Esophagus muscularis mucosa (tissue), 4 donors: ENCODE results near the gene XPNPEP2. TPM values are rescaled to one million over a fixed set of nuclear protein-coding genes. Genes with fewer than 3 reads are reported as not detected.

Experiments
- DNase-seq: peaks from one replicate; pipeline ENCODE4 v3.0.0-alpha.2; 2017; ENCODE audit errors: extremely low spot score
- H3K27ac ChIP-seq, 4 donors: fragments of 200-600 bp; sonication (generic); replicated peaks in 1 of 4; 1 replicate in 3 of 4; 2 replicates in 1 of 4; pipeline ENCODE4 v1.5.1; 2016 to 2019; ENCODE audit warnings: mild to moderate bottlenecking in 1 of 4
- H3K27me3 ChIP-seq, 4 donors: fragments of 200-600 bp; sonication (generic); one replicate each; pipeline versions ENCODE4 v1.5.1 to v1.6.0; 2016 to 2019
- H3K36me3 ChIP-seq, 4 donors: fragments of 200-600 bp; sonication (generic); one replicate each; pipeline ENCODE4 v1.5.1; 2016 to 2019
- H3K4me1 ChIP-seq, 4 donors: fragments of 200-600 bp; sonication (generic); one replicate each; pipeline ENCODE4 v1.5.1; 2016 to 2019
- H3K4me3 ChIP-seq, 4 donors: fragments of 200-600 bp; sonication (generic); 1 replicate in 2 of 4; 2 replicates in 2 of 4; pipeline ENCODE4 v1.5.1; 2016 to 2019; ENCODE audit warnings: mild to moderate bottlenecking in 4 of 4, moderate library complexity in 1 of 4
- H3K9me3 ChIP-seq, 4 donors: fragments of 200-600 bp; sonication (generic); 1 replicate in 3 of 4; 2 replicates in 1 of 4; pipeline ENCODE4 v1.5.1; 2016 to 2019
- CTCF ChIP-seq, 3 experiments: fragments of 200-600 bp in 2 of 3; fragments of 450-650 bp in 1 of 3; sonication (generic) in 2 of 3; IDR thresholded peaks; one replicate each; pipeline ENCODE4 v1.5.1; 2017 to 2019; ENCODE audit warnings: antibody characterized with exemption in 3 of 3, mild to moderate bottlenecking in 2 of 3, moderate library complexity in 1 of 3
- EP300 ChIP-seq: sonication (generic); formaldehyde crosslinking; IDR thresholded peaks from one replicate; pipeline ENCODE4 v1.6.1; 2017; ENCODE audit warnings: antibody characterized with exemption
- POLR2A ChIP-seq: fragments of 450-650 bp; IDR thresholded peaks from one replicate; pipeline ENCODE4 v1.6.1; 2017; ENCODE audit warnings: antibody characterized with exemption, moderate library complexity, mild to moderate bottlenecking, low read depth
- POLR2AphosphoS5 ChIP-seq, 2 donors: sonication (generic); formaldehyde crosslinking; IDR thresholded peaks; one replicate each; pipeline ENCODE4 v1.6.1; 2017; ENCODE audit warnings: antibody characterized with exemption in 2 of 2
- WGBS: methylation state at CpG from one replicate; pipeline ENCODE4 v1.1.5; 2018; 5-methylcytosine and 5-hydroxymethylcytosine counted together
- intact Hi-C: fragments of 100-400 bp; cut with DNase I; formaldehyde crosslinking; loops from one replicate; pipeline ENCODE4 v1.15.1; 2023
- total RNA-seq, 4 donors: library from RNA; depleted of rRNA; stranded (reverse); fragments of >200 nt; gene quantifications; one replicate each; pipeline versions ENCODE4 v1.1.0 to v1.2.1, GENCODE V29; 2016

XPNPEP2 gene
- total RNA-seq, 4 donors from 2014 or later: 3.3 to 14.4 (median 5.0) TPM

GRCh38 chrX:129772796-129773431 is 34.1 kb downstream of the XPNPEP2 start:
- Histone ChIP-seq H3K36me3 (no peaks in the 10 kb centered on the region), H3K27me3 (no peaks in the 10 kb centered on the region), H3K4me1 (no peaks in the 10 kb centered on the region), H3K4me3 (no peak overlapping the region), H3K9me3 (no peaks in the 10 kb centered on the region), H3K27ac (no peak overlapping the region)
- no peak for TF ChIP-seq CTCF (IDR thresholded peaks at IDR 0.05)
- no peak for TF ChIP-seq EP300
- TF ChIP-seq POLR2A: no peak
- no peak for TF ChIP-seq POLR2AphosphoS5 (IDR thresholded peaks at IDR 0.05)
- no peak for DNase-seq
- intact Hi-C loops: no loop called here
- WGBS: 65% methylated on average over 14 of the region's 14 CpGs

DNA sequence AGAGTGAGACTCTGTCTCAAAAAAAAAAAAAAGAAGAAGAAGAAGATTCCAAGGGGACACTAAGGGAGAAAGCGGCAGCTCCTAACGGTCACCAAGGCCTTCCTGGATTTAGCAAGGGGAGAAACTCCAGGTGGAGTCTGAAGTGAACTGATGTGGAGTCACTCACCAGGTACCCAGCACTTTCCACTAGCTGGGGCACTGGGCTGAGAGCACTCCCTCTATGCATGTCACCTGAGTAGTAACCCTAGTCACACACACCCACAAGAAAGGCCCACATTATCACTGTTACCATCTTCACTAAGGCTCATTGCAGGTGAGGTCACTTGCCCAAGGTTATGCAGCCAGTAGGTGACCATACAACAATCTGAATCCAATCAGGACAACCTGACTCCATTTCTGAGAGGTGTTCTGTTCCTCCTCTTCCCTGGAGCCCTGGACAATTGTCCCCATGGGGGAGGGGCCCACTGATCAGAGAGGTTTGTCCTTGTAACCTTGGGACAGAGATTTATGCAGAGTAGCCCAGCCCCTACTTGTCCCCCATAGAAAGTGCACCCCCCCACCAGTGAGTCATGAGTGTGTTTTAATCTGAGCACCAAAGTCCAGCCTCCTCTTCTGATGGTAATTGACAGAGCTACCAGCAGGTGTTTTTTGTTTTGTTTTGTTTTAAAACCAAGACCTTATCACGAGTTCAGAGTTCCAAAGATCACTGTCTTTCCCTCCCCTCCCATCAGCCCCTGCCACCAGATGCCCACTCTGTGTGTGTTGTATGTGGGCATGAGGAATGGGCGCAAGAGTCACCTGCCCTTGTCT is 35.1 kb downstream of the XPNPEP2 start:
- WGBS: 65% methylated on average over 4 of the region's 4 CpGs
- no peak for TF ChIP-seq POLR2A
- Histone ChIP-seq H3K27ac (no peak overlapping the region), H3K36me3 (no peaks in the 10 kb centered on the region), H3K4me3 (no peak overlapping the region), H3K9me3 (no peaks in the 10 kb centered on the region), H3K27me3 (no peaks in the 10 kb centered on the region), H3K4me1 (no peaks in the 10 kb centered on the region)
- intact Hi-C loops: no loop called here
- DNase-seq: no peak

DNA sequence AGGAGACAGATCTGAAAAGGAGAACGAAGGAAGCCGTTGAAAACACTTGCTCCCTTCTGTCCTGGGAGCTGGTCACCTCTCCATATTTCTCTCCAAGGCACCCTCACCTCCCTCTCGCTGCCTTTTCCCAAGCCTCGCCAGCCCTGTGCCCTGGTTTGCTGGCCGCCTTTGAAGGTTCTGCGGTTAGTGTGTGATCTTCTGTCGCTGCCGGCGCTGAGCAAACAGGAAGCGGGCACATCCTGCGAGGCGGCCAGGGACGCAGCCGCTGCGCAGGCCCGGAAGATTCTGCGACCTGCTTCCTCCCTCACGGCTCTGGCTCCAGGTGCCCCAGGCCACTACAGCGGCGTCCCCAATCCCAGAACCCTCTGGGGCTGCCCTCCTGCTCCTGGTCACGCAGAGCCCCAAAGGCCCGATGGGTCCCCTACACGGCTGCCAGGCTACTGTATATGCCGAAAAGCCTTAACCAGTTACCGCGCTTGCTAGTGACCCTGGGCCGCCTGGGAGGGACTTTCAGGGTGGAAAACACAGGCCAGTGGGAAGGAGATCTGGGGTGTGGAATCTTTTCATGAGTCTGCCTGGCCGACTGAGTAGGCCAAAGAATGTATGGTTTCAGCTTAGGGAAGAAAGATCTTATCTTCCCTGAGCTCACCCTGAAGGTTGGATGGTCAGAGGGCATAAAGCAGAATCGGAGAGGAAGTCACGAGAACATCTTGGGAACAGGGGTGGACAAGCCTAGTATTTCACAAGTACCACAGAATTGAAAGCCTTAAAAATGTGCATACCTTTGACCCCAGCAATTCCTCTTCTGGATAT is 38.6 kb downstream of the XPNPEP2 start:
- TF ChIP-seq EP300 (no peak), POLR2AphosphoS5 (IDR thresholded peaks at IDR 0.05) (peak in 1 of 2 donors; percentile 15), CTCF (IDR thresholded peaks at IDR 0.05) (no peak), POLR2A (no peak)
- H3K9me3 ChIP-seq: no peaks in the 10 kb centered on the region
- H3K4me3 ChIP-seq: no peak overlapping the region
- 69% methylated on average over 13 of the region's 30 CpGs for WGBS
- intact Hi-C loops: no loop called here
- H3K4me1 ChIP-seq: no peaks in the 10 kb centered on the region
- H3K36me3 ChIP-seq: no peaks in the 10 kb centered on the region
- peak overlapping the region in 3 of 4 donors; percentile 49 to 63 (median 55) for H3K27ac ChIP-seq
- H3K27me3 ChIP-seq: no peaks in the 10 kb centered on the region
- no peak for DNase-seq

DNA sequence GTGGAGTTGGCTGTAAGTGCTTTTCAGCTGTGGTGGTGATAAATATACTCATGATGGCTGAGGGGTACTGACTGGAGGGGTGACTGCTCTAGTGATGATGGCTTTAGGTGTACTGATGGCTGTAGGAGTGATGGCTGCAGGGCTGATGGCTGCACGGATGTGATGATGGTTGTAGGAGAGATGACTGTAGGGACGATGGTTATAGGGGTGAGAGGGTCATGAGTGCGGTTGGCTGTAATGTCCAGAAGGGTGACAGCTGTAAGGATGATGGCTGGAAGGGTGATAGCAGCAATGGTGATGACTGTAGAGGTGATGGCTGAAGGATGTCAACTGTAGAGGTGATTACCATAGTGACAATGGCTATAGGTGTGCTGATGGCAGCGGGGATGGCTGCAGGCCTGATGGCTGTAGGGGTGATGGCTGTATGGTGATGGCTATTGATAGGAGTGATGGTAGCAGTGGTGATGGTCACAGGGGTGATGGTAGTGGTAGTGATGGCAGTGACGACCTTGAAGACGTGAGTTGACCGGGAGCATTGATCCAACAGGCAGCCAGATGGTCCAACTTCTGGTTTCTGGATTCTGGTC is 40.4 kb downstream of the XPNPEP2 start:
- Histone ChIP-seq H3K4me3 (no peak overlapping the region), H3K27ac (no peak overlapping the region), H3K36me3 (no peaks in the 10 kb centered on the region), H3K27me3 (no peaks in the 10 kb centered on the region), H3K9me3 (no peaks in the 10 kb centered on the region), H3K4me1 (no peaks in the 10 kb centered on the region)
- WGBS: 79% methylated on average over 7 of the region's 7 CpGs
- intact Hi-C loops: no loop called here
- no peak for DNase-seq
- no peak for TF ChIP-seq EP300
- TF ChIP-seq POLR2A: no peak
- TF ChIP-seq POLR2AphosphoS5 (IDR thresholded peaks at IDR 0.05): no peak
- no peak for TF ChIP-seq CTCF (IDR thresholded peaks at IDR 0.05)

GRCh38 chrX:129779747-129780146 is 41.0 kb downstream of the XPNPEP2 start, which contains the start of gene SASH3:
TSS of gene SASH3 (plus strand) at chrX:129779949. CDS start at chrX:129780098, 149 bp downstream.
- 65% methylated on average over 8 of the region's 13 CpGs for WGBS
- Histone ChIP-seq H3K36me3 (no peaks in the 10 kb centered on the region), H3K4me3 (peak within 1 kb of the TSS; percentile 12 to 37 (median 20)), H3K27me3 (no peaks in the 10 kb centered on the region), H3K27ac (no peak within 1 kb of the TSS), H3K9me3 (no peaks in the 10 kb centered on the region), H3K4me1 (no peaks in the 10 kb centered on the region)
- DNase-seq: no peak
- TF ChIP-seq CTCF (IDR thresholded peaks at IDR 0.05): no peak
- TF ChIP-seq POLR2A: no peak
- TF ChIP-seq EP300: no peak
- no peak for TF ChIP-seq POLR2AphosphoS5 (IDR thresholded peaks at IDR 0.05)
- intact Hi-C loops: no loop called here
